ENCODE measurements around the gene RBM8A.
A peak's percentile ranks its signal among the peaks of the same experiment; 100 is the strongest.

The RBM8A gene

DNA sequence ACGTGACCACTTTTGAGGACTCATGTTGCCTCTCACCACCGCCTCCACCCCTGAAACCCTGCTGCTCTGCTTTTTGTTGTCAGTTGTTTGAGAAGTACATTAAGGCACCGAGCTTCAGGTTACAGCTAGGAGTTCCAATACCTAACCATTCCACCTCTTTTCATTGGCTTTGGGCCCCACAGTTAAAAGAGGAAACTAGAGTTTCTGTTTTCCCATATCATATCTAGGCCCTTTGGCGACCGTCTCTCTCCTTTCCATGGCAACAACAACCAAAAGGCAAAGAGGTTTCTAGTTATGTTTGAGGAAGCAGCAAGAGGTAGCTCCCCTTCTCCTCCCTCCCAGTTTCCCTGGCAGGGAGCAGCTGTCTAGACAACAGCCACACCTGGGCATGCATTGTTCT lies 47.5 kb downstream of the RBM8A start:
- Mint-ChIP-seq H3K4me3 (no peak overlapping the region), H3K4me1 (peaks cover 3% of the 10 kb centered on the region), H3K27ac (ENCODE audit: low read depth) (no peak overlapping the region), H3K36me3 (ENCODE audit: insufficient read depth) (no peaks in the 10 kb centered on the region), H3K9me3 (no peaks in the 10 kb centered on the region), H3K27me3 (peaks cover 38% of the 10 kb centered on the region)
- no peak for DNase-seq (ENCODE audit: low spot score in 2 of 2)
- ATAC-seq (replicated peaks; ENCODE audit: extremely low read depth, poor library complexity, severe bottlenecking): no peak

DNA sequence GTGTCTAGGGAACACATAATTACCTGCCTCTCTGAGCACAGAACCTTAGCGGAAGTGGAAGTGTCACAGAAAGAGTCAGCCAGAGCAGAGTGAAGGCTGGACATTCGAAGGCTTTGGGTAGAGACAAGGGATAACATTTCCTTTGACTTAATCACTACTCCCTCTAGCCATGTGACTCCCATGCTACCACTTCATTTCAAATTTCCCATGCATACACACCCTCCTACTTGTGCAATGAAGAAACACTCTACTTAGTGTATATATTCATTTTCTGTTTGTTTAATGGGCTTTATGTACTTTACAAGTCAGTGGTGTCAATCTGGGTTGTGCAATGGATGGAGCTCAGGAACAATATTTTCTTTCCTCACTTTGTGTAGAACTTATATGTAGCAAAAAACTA lies 48.6 kb downstream of the RBM8A start:
- Mint-ChIP-seq H3K27ac (ENCODE audit: low read depth) (no peak overlapping the region), H3K27me3 (peaks cover 28% of the 10 kb centered on the region), H3K4me1 (no peaks in the 10 kb centered on the region), H3K36me3 (ENCODE audit: insufficient read depth) (no peaks in the 10 kb centered on the region), H3K9me3 (no peaks in the 10 kb centered on the region), H3K4me3 (no peak overlapping the region)
- DNase-seq (ENCODE audit: low spot score in 2 of 2) (no peak), ATAC-seq (replicated peaks; ENCODE audit: extremely low read depth, poor library complexity, severe bottlenecking) (no peak)

DNA sequence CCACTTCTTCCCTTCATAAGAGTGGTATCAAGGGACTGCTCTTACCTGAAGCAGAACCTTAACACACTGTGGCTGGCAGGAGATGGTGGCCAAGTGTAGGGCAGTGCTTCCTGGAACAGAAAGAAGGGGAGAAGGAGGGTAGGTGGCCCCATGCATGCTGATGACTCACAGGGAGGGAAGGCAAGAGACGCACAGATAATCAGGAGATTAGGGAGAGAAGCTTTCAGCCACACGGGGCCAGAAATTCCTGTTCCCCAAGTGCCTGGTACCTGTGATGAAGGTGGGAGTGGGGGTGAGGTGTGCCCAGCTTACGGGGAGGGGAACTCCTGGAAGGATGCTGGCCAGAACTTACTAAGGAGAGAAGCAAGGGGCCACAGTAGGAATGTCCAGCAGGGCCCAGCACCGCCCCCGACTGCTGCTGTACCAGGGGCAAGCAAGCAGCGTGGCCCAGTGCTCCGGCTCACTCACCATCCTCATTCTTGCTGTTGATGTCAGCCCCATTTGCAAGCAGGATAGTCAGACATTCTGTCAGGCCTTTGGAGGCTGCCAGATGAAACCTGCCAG lies 49.3 kb downstream of the RBM8A start:
- Mint-ChIP-seq H3K27me3 (peaks cover 21% of the 10 kb centered on the region), H3K4me1 (peaks cover 2% of the 10 kb centered on the region), H3K4me3 (no peak overlapping the region), H3K36me3 (ENCODE audit: insufficient read depth) (no peaks in the 10 kb centered on the region), H3K27ac (ENCODE audit: low read depth) (no peak overlapping the region), H3K9me3 (no peaks in the 10 kb centered on the region)
- no peak for DNase-seq (ENCODE audit: low spot score in 2 of 2)
- ATAC-seq (replicated peaks; ENCODE audit: extremely low read depth, poor library complexity, severe bottlenecking): no peak

DNA sequence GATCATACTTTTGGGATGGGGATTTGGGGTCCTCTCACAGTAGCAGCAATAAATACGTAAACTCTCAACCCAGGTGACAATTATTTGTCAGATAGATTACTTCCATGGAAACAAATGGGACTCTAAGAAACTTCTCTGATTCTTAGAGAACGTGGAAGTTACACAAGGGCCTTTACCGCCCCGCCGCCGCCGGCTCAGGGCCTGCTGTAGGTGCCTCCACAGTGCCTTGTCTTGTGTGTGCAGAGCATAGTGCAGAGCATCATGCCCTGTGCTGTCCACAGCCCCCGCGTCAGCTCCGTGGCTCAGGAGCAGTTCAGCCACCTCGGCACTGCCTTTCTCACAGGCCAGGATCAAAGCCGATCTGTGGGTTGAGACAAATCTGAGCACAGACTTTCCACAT lies 52.6 kb downstream of the RBM8A start:
- DNase-seq (ENCODE audit: low spot score in 2 of 2) (no peak), ATAC-seq (replicated peaks; ENCODE audit: extremely low read depth, poor library complexity, severe bottlenecking) (no peak)
- H3K27ac Mint-ChIP-seq (ENCODE audit: low read depth): no peak overlapping the region
- peaks cover 2% of the 10 kb centered on the region for H3K36me3 Mint-ChIP-seq (ENCODE audit: insufficient read depth)
- H3K4me1 Mint-ChIP-seq: peaks cover 19% of the 10 kb centered on the region
- peaks cover 14% of the 10 kb centered on the region for H3K27me3 Mint-ChIP-seq
- no peak overlapping the region for H3K4me3 Mint-ChIP-seq
- H3K9me3 Mint-ChIP-seq: no peaks in the 10 kb centered on the region

DNA sequence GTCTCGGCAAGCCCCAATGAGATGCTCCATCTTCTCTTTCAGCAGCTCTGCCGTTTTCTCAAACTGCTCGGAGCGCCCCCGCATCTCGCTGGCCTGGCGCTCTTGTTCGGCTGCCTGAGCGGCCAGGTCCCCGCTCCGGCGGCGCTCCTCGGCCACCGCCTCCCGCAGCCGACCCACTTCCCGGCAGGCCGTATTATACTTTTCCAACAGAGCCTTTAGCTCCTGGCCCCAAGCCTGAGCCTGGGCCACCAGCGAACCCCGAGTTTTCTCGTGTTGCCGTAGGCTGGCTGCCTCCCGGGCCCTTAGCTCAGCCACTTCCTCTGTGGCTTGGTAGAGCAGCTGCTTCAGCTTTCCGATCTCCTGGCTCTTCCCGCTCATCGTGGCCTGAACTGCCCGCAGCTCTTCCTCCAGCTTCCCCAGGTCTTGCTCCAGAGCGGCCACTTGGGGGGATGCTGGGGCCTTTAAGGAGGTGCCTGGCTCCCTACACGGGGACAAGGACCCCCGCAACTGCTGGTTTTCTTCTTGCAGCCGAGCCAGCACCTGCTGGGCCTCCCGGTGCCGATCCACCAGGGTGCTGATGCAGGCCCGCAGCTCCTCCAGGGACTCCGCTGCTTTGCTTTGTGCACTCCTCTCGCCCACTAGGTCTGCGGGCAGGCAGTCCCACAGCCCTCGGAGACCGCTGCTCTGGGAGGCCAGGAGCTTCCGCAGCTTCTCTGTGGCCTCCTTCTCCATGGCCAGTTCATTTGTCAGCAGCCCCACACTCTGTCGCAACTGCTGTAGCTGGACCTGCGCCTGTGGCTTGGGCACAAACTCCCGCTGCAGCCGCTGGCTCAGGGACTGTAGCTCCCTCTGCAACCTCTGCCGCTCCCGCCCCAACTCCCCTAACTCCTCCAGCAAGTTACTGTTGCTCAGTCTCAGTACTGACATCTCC lies 55.0 kb downstream of the RBM8A start:
- Mint-ChIP-seq H3K4me3 (peak overlapping the region; percentile 82), H3K27ac (ENCODE audit: low read depth) (peak overlapping the region; percentile 77), H3K36me3 (ENCODE audit: insufficient read depth) (peaks cover 2% of the 10 kb centered on the region), H3K9me3 (no peaks in the 10 kb centered on the region), H3K4me1 (peaks cover 19% of the 10 kb centered on the region), H3K27me3 (peaks cover 13% of the 10 kb centered on the region)
- DNase-seq (ENCODE audit: low spot score in 2 of 2) (peak in 1 of 2 donors; percentile 15), ATAC-seq (replicated peaks; ENCODE audit: extremely low read depth, poor library complexity, severe bottlenecking) (peak; percentile 81)

Data from central memory CD8-positive, alpha-beta T cell (primary cell).